Aortic smooth muscle cell (primary cell): ENCODE measurements around the gene CD320. TPM values are rescaled to one million over a fixed set of nuclear protein-coding genes. Genes with fewer than 3 reads are reported as not detected.

Experiments
- total RNA-seq: library from RNA; depleted of rRNA; stranded (reverse); fragments of >200 nt; gene quantifications from 2 replicates; pipeline ENCODE4 v1.2.3, GENCODE V29; 2014

The CD320 gene
- 17.4 and 23.8 TPM in 2 replicates for total RNA-seq

DNA sequence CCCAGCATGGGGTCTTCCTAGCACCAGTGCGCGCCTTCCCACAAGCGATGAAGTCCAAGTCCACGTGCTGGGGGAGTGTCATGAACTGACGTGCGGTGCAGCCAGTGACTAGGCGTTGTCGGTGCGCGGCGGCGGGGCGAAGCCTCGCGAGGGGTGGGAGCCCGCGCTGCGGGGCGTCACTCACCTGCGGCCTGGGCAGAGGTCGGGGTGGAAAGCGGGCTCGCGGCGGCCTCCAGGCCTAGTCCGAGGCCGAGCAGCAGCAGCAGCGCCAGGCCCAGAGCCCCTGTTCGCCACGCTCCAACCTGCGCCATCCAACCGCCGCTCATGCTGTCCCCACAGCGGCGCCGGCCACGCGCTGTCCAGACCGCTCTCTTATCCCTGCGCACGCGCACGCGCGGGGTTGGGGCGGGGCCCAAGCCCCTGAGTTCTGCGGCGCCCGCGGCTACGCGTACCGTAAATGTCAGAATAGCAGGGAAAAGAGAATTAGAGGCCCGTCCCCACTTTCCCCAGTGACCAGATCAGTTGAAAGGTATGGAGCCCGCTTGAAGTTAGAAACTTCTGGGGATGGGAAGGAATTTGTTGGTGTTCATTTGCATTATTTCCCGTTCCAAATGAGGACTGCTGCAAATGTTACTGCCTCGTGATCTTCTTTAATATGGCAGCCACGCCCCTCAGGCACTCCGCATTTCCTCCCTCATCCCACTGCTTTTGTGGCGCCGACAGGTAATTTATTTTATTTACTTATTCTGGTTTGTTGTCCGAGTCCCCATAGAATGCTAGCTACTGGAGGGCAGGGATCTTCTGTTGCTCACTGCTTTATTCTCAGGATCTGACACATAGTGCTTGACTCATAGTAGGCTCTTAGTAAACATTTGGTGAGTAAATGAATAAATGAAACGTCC lies at the start of gene CD320:
Gene CD320, minus strand, starts transcription at position 394 of the 902 bp plus-strand sequence. Its CDS starts 68 bp downstream, at position 326.

DNA sequence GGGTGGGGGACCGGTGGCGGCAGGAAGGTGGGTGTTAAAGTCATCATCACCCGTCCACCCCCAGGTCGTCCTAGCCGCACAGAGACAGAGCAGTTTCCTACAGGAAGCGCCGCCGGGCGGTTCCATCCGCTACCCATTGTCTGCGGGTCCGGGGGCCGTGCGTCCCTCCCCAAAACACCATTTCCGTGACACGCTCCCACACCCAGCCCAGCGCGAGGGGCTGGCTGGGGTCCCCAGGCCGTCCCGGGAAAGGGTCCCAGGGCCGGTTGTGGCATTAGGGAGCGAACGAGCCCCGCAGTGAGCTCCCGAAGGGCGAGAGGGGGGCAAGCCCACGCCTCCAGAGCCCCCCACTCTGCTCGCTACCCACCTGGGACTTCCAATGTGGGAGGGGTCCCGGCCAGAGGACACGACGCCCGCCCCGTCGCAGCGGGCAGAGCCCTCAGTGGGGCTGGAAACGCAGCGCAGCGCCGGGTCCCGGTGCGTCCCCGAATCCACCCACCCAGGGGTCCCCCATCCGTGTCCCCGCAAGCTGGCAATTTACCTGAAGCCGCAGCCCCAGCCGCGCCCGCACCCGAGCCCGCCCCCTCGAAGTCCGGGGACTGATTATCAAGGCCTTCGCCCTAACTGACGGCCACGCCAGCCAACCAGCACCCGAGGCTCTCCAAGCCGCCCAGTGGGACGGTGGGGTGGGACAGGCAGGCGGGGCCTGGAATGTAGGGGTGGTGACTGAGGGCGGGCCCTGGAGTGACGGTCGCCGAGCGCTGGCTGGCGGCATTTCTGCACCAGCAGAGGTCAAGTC lies 34.7 kb upstream of the CD320 start, which contains the start of gene KANK3:
Gene KANK3, minus strand, starts transcription at position 579 of the 799 bp plus-strand sequence. CDS start 5,434 bp downstream, outside the sequence.

DNA sequence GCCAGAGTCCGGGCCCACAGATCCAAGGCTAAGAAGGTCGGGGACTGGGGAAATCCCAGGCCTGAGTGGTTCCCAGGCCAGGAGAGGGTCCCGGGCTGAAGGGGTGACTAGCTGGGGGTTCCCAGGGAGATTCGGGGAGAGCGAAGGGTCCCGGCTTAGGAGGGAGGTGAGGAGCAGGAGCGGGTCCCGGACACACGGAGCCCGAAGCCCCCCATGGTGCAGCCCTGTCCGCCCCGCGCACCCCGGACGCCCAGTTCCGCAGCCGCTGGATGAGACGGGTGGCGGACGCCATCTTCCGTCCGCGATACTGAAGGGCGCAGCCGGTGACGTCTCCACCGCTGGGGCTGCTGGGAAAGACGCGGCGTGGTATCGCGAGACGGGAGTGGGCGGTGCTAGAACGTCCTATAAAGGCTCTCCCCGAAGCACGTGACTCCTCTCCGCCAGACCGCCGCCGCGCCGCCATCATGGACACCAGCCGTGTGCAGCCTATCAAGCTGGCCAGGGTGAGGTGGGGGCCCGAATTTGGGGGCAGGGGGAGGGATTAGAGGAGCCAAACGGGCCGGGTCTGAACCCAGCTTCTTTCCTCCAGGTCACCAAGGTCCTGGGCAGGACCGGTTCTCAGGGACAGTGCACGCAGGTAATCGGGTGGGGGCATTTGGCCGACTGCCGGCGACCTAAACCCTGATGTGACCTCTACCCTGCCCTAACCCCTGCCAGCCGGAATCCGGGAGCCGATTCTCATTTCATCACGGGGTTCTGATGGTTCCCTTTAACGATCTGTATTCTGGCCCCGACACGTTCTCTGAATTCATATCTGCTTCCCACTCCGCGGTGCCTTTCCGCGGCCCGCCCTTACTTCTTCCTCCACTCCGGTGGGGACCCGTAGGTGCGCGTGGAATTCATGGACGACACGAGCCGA lies 13.2 kb upstream of the CD320 start, which contains the start of the genes NDUFA7 and RPS28:
Gene NDUFA7, minus strand, starts transcription at position 309 of the 919 bp plus-strand sequence. Its CDS starts 17 bp downstream, at position 292.
Gene RPS28, plus strand, starts transcription at position 430 of the 919 bp plus-strand sequence. Its CDS starts 35 bp downstream, at position 465.

Other genes with a start within 250 kb of the CD320 start
- not detected in 2 replicates for gene FBN3, start 158.8 kb downstream of the CD320 start, total RNA-seq
- 4.1 and 6.0 TPM in 2 replicates for gene CERS4, start 99.0 kb downstream of the CD320 start, total RNA-seq
- 28.9 and 36.7 TPM in 2 replicates for gene NDUFA7, start 13.0 kb upstream of the CD320 start, total RNA-seq
- 575 and 694 TPM in 2 replicates for gene RPS28, start 13.1 kb upstream of the CD320 start, total RNA-seq
- 0.44 and 0.53 TPM in 2 replicates for gene KANK3, start 34.9 kb upstream of the CD320 start, total RNA-seq
- 1.2 and 1.7 TPM in 2 replicates for gene ANGPTL4, start 55.8 kb upstream of the CD320 start, total RNA-seq
- gene RAB11B, start 82.0 kb upstream of the CD320 start, total RNA-seq, result 63.0 and 81.0 TPM in 2 replicates
- gene MARCHF2, start 104.9 kb upstream of the CD320 start, total RNA-seq, result 87.9 and 103 TPM in 2 replicates
- gene HNRNPM, start 136.6 kb upstream of the CD320 start, total RNA-seq, result 53.4 and 58.2 TPM in 2 replicates
- not detected in 2 replicates for gene PRAM1, start 194.3 kb upstream of the CD320 start, total RNA-seq
- 3.1 and 3.2 TPM in 2 replicates for gene ZNF414, start 205.8 kb upstream of the CD320 start, total RNA-seq